Common myeloid progenitor, CD34-positive (primary cell): Measurements from ENCODE around the gene PRDM9. TPM values are rescaled to one million over a fixed set of nuclear protein-coding genes. Genes with fewer than 3 reads are reported as not detected.

ENCODE experiments used
- CTCF ChIA-PET: fragments of 350-600 bp; sonication (Branson Sonifier 250); formaldehyde crosslinking; loops from one replicate; lab custom pipeline; 2021; ENCODE audit warnings: antibody characterized with exemption; lab: Charles Lee
- POLR2A ChIA-PET: fragments of 350-600 bp; sonication (Branson Sonifier 250); formaldehyde crosslinking; loops from one replicate; lab custom pipeline; 2021; ENCODE audit warnings: antibody characterized with exemption; lab: Charles Lee
- DNase-seq, 3 donors: peaks; one replicate each; pipeline versions ENCODE4 v3.0.0 to v3.0.0-alpha.2; 2013
- H3K27ac ChIP-seq, 2 experiments: 1 replicate in 1 of 2; 2 replicates in 1 of 2; pipeline ENCODE4 v1.7.0; 2013; ENCODE audit warnings: inconsistent platforms in 2 of 2, low read length in 2 of 2, mild to moderate bottlenecking in 2 of 2, low read depth in 1 of 2, moderate library complexity in 1 of 2; ENCODE audit not compliant: severe bottlenecking in 2 of 2, insufficient read depth in 1 of 2, poor library complexity in 1 of 2
- H3K27me3 ChIP-seq, 5 experiments: replicated peaks in 2 of 5; 1 replicate in 3 of 5; 2 replicates in 2 of 5; pipeline versions ENCODE4 v1.6.1 to v1.7.0; 2013; ENCODE audit warnings: low read length in 4 of 5, mild to moderate bottlenecking in 2 of 5, moderate library complexity in 2 of 5, inconsistent platforms in 1 of 5; ENCODE audit not compliant: insufficient read depth in 5 of 5, control insufficient read depth in 4 of 5
- H3K36me3 ChIP-seq, 4 experiments: 1 replicate in 2 of 4; 2 replicates in 2 of 4; pipeline versions ENCODE4 v1.6.1 to v1.7.0; 2013; ENCODE audit warnings: low read length in 3 of 4, control low read depth in 1 of 4, mild to moderate bottlenecking in 1 of 4; ENCODE audit not compliant: control insufficient read depth in 4 of 4, insufficient read depth in 4 of 4
- H3K4me1 ChIP-seq, 4 experiments: 1 replicate in 3 of 4; 2 replicates in 1 of 4; pipeline versions ENCODE4 v1.6.1 to v1.7.1; 2013; ENCODE audit warnings: low read length in 3 of 4, mild to moderate bottlenecking in 3 of 4, control low read depth in 1 of 4, inconsistent platforms in 1 of 4, moderate library complexity in 1 of 4; ENCODE audit not compliant: control insufficient read depth in 4 of 4, insufficient read depth in 4 of 4; ENCODE audit errors: control extremely low read depth in 1 of 4
- H3K4me3 ChIP-seq, 7 experiments: 1 replicate in 4 of 7; 2 replicates in 3 of 7; pipeline versions ENCODE4 v1.5.1 to v1.7.0; 2013; ENCODE audit warnings: mild to moderate bottlenecking in 7 of 7, low read length in 6 of 7, moderate library complexity in 6 of 7, inconsistent platforms in 2 of 7, low read depth in 2 of 7, control low read depth in 1 of 7; ENCODE audit not compliant: insufficient read depth in 4 of 7, control insufficient read depth in 1 of 7; ENCODE audit errors: extremely low read depth in 1 of 7
- H3K9me3 ChIP-seq, 5 experiments: 1 replicate in 4 of 5; 2 replicates in 1 of 5; pipeline versions ENCODE4 v1.6.1 to v1.7.1; 2013; ENCODE audit warnings: low read length in 4 of 5, mild to moderate bottlenecking in 2 of 5, inconsistent platforms in 1 of 5, low read depth in 1 of 5, moderate library complexity in 1 of 5; ENCODE audit not compliant: control insufficient read depth in 4 of 5, insufficient read depth in 2 of 5; ENCODE audit errors: control extremely low read depth in 1 of 5
- WGBS: methylation state at CpG from one replicate; pipeline ENCODE4 v1.1.5; 2013; ENCODE audit not compliant: insufficient coverage; 5-methylcytosine and 5-hydroxymethylcytosine counted together
- polyA plus RNA-seq: library from polyadenylated mRNA; unstranded; fragments of 120-200 nt; gene quantifications from one replicate; pipeline ENCODE4 v1.2.1, GENCODE V29; 2013

PRDM9 gene
- 0.01 TPM for polyA plus RNA-seq

- WGBS = 82% methylated on average over 22 of the region's 27 CpGs
- peak within 1 kb of the TSS in 2 of 7 experiments; percentile 43 to 54 for H3K4me3 ChIP-seq
- CTCF ChIA-PET = no interaction called here
- H3K4me1 ChIP-seq = no peaks in the 10 kb centered on the region
- H3K27me3 ChIP-seq = no peaks in the 10 kb centered on the region
- H3K36me3 ChIP-seq = no peaks in the 10 kb centered on the region
- DNase-seq = peak; percentile 64 to 71 (median 69)
- H3K27ac ChIP-seq = no peak within 1 kb of the TSS
- POLR2A ChIA-PET = no interaction called here
- no peaks in the 10 kb centered on the region for H3K9me3 ChIP-seq
Observed at GRCh38 chr5:23507278-23507685, at the start of gene PRDM9. PRDM9 (plus strand) TSS chr5:23507609; CDS start chr5:23509034, 1,425 bp downstream.

GRCh38 chr5:23457780-23458179 lies 49.6 kb upstream of the PRDM9 start:
- no peaks in the 10 kb centered on the region for H3K9me3 ChIP-seq
- no peak overlapping the region for H3K4me3 ChIP-seq
- no peaks in the 10 kb centered on the region for H3K27me3 ChIP-seq
- ChIA-PET POLR2A (no interaction called here), CTCF (no interaction called here)
- no peaks in the 10 kb centered on the region for H3K4me1 ChIP-seq
- no peak overlapping the region for H3K27ac ChIP-seq
- 100% methylated on average over 3 of the region's 3 CpGs for WGBS
- no peak for DNase-seq
- no peaks in the 10 kb centered on the region for H3K36me3 ChIP-seq

GRCh38 chr5:23459214-23459613 lies 48.2 kb upstream of the PRDM9 start:
- no peak overlapping the region for H3K4me3 ChIP-seq
- WGBS = 80% methylated on average over 1 of the region's 3 CpGs
- no peak for DNase-seq
- H3K4me1 ChIP-seq = no peaks in the 10 kb centered on the region
- H3K27me3 ChIP-seq = no peaks in the 10 kb centered on the region
- POLR2A ChIA-PET = no interaction called here
- CTCF ChIA-PET = no interaction called here
- H3K36me3 ChIP-seq = no peaks in the 10 kb centered on the region
- H3K9me3 ChIP-seq = no peaks in the 10 kb centered on the region
- H3K27ac ChIP-seq = no peak overlapping the region

GRCh38 chr5:23461576-23461975 lies 45.8 kb upstream of the PRDM9 start:
- H3K27me3 ChIP-seq = no peaks in the 10 kb centered on the region
- no peak for DNase-seq
- H3K4me3 ChIP-seq = no peak overlapping the region
- ChIA-PET POLR2A (no interaction called here), CTCF (no interaction called here)
- WGBS = no CpG with 5 or more reads among the region's 1 CpG
- H3K36me3 ChIP-seq = no peaks in the 10 kb centered on the region
- peaks cover 0 to 4% (median 0%) of the 10 kb centered on the region in 5 experiments for H3K9me3 ChIP-seq
- H3K4me1 ChIP-seq = no peaks in the 10 kb centered on the region
- no peak overlapping the region for H3K27ac ChIP-seq

GRCh38 chr5:23466401-23466912 lies 41.0 kb upstream of the PRDM9 start:
- DNase-seq = no peak
- ChIA-PET CTCF (no interaction called here), POLR2A (no interaction called here)
- no peaks in the 10 kb centered on the region for H3K27me3 ChIP-seq
- no peaks in the 10 kb centered on the region for H3K4me1 ChIP-seq
- H3K36me3 ChIP-seq = no peaks in the 10 kb centered on the region
- 100% methylated on average over 2 of the region's 2 CpGs for WGBS
- H3K27ac ChIP-seq = no peak overlapping the region
- H3K9me3 ChIP-seq = peaks cover 0 to 5% (median 0%) of the 10 kb centered on the region in 5 experiments
- no peak overlapping the region for H3K4me3 ChIP-seq

- no peak overlapping the region for H3K4me3 ChIP-seq
- no peaks in the 10 kb centered on the region for H3K27me3 ChIP-seq
- no peaks in the 10 kb centered on the region for H3K36me3 ChIP-seq
- ChIA-PET CTCF (no interaction called here), POLR2A (no interaction called here)
- 94% methylated on average over 2 of the region's 3 CpGs for WGBS
- DNase-seq = no peak
- no peak overlapping the region for H3K27ac ChIP-seq
- H3K4me1 ChIP-seq = no peaks in the 10 kb centered on the region
- H3K9me3 ChIP-seq = peaks cover 0 to 5% (median 0%) of the 10 kb centered on the region in 5 experiments
Observed at GRCh38 chr5:23468658-23469057, 38.8 kb upstream of the PRDM9 start.

GRCh38 chr5:23473915-23474314 lies 33.5 kb upstream of the PRDM9 start:
- Histone ChIP-seq H3K27me3 (no peaks in the 10 kb centered on the region), H3K27ac (no peak overlapping the region), H3K4me1 (no peaks in the 10 kb centered on the region), H3K4me3 (no peak overlapping the region), H3K9me3 (no peaks in the 10 kb centered on the region), H3K36me3 (no peaks in the 10 kb centered on the region)
- ChIA-PET POLR2A (no interaction called here), CTCF (no interaction called here)
- no peak for DNase-seq
